NCI-H1417 (cell line): ENCODE results near the gene TIMM50.
"Not testable (repeated sequence)": the region's sequence is repeated elsewhere in the genome, so short reads cannot be mapped to it uniquely, and the experiment has no call there.

Source experiments
- DNase-seq, 3 experiments: peaks; one replicate each; lab custom pipeline; 2025; lab: John Stamatoyannopoulos, UW

The TIMM50 gene

DNA sequence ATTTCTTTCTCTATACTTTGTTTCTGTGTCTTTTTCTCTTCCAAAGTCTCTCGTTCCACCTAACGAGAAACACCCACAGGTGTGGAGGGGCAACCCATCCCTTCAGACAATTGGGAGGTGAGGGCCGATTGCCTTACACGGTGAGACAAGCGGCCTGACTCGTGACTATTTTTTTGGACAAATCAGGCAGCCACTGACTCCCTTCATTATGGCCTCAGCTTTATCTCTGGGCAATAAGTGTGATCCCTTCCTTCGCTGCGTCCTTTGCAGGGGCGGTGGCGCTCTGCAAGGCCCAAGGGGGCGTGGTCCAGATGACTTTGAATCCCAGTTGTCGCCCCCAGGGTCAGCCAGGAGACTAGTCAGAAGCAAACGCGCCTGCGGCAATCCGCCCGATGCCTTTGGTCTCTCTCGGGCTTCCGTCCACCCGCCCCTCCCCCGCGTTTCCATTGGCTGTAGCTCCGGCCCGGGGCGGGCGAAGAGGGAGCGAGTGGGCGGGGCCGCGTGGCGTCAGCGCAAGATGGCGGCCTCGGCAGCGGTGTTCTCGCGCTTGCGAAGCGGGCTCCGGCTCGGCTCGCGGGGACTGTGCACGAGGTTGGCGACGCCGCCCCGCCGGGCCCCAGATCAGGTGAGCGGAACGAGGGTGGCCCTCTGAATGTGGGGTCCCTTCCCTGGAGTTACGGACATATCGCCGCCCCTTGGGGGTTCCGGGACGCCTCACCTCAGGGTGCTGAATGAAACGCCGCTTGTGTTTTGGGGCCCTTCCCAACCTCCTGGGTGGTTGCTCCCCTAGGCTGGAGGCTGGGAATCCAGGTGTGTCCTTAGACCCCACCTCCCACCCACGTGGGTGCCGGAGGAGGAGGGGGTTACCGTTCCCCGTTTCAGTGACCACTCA lies at the start of gene TIMM50:
Gene TIMM50 (plus strand): TSS at position 502 of the 892 bp plus-strand sequence. CDS start 16 bp downstream, at position 518.
- DNase-seq: peak; percentile 93 to 98 (median 97)

DNA sequence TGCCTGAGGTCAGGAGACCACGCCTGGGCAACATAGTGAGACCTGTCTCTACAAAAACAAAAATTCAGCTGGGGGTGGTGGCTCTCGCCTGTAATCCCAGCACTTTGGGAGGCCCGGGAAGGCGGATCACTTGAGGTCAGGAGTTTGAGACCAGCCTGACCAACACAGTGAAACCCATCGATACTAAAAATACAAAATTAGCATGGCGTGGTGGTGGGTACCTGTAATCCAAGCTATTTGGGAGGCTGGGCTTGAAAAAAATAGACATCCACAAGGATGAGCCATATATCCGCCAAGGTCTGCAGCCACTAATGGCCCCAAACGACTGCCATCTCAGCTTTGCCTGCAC lies 48.0 kb upstream of the TIMM50 start:
- no peak for DNase-seq

- no peak for DNase-seq
Measured at GRCh38 chr19:39433480-39434079, 47.1 kb upstream of the TIMM50 start.

GRCh38 chr19:39434123-39435076 lies 46.2 kb upstream of the TIMM50 start:
- no peak for DNase-seq

- DNase-seq: peak; percentile 97 to 99 (median 98)
Measured at GRCh38 chr19:39435499-39436349, 44.9 kb upstream of the TIMM50 start, which contains the start of gene RPS16. Gene RPS16, minus strand, starts transcription at chr19:39435949. Its CDS starts 54 bp downstream, at chr19:39435895.

DNA sequence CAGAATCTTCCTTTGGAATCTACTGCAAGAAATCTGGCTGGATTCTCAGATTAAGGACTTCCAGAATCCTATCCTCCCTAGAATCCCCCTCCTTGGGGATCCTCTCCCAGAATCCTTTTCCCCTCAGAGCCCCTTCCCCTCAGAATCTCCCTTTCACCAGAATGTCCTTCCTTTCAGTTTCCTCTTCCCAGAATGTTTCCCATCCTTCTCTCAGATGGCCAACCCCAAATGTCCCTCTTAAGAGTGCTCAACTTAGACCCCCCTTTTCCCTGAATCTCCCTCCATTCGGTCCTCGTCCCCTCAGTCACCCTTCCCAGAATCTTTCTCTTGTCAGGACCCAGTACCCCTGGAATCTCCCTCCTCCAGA lies 44.3 kb upstream of the TIMM50 start:
- DNase-seq: no peak

DNA sequence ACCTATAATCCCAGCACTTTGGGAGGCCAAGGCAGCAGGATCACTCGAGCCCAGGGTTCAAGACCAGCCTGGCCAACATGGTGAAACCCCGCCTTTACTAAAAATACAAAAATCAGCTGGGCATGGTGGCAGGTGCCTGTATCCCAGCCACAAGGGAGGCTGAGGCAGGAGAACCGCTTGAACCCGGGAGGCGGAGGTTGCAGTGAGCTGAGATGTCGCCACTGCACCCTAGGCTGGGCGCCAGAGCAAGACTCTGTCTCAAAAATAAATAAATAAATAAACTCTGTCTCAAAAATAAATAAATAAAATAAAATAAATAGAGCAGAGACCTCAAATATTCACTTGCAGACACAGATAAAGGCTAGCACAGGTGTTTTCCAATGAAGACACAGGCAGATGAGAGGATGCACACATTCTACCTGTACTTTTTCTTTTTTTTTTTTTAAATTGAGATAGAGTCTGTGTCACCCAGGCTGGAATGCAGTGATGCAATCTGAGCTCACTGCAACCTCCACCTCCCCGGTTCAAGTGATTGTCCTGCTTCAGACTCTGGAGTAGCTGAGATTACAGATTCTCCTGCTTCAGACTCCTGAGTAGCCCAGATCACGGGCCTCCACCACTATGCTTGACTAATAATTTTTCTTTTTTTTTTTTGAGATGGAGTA lies 42.2 kb upstream of the TIMM50 start:
- no peak for DNase-seq

DNA sequence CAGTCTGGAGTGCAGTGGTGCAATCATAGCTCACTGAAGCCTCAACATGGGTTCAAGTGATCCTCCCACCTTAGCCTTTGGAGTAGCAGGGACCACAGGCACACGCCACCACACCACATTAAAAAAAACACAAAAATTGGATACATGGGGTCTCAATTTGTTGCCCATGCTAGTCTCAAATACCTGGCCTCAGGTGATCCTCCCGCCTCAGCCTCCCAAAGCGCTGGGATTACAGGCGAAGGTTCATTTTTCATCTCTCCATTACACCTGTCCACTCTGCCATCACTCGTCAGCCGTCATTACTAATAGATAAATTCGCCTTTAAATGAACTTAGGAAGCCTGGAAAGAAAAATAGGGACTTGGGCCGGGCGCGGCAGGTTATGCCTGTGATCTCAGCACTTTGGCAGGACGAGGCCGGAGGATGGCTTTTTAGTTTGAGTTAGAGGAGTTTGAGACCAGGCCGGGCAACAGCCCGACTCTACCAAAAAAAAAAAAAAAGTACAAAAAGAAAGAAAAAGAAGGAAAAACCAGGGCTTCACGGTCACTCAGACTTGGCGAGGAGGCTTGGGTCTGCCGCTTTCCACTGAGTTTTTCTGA lies 35.9 kb upstream of the TIMM50 start:
- peak in 1 of 3 experiments; percentile 30 for DNase-seq

GRCh38 chr19:39445196-39446111 lies 35.2 kb upstream of the TIMM50 start, which contains the start of gene SUPT5H:
Gene SUPT5H, plus strand, starts transcription at chr19:39445582. Its CDS starts 309 bp downstream, at chr19:39445891.
- DNase-seq: peak; percentile 95 to 99 (median 98)

GRCh38 chr19:39446365-39447084 lies 34.1 kb upstream of the TIMM50 start:
- no peak for DNase-seq

DNA sequence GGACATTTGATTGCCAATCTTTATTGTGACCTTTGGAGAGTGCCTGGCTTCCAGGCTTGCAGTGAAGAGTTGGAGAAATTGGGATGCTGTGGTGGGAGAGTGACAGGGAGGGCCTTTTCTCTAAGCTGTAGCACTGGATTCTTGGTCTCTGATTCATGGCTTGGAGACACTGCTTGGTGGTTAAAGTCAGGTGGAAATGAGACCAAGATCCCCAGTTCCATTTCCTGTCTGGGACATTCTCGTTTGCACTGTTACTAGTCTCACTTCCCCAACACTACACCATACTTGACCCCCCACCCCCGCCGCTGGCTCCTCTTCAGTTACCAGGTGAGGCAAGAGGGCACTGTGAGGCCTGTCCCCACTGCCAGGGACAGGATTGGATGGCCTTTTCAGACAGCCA lies 32.4 kb upstream of the TIMM50 start:
- no peak for DNase-seq

DNA sequence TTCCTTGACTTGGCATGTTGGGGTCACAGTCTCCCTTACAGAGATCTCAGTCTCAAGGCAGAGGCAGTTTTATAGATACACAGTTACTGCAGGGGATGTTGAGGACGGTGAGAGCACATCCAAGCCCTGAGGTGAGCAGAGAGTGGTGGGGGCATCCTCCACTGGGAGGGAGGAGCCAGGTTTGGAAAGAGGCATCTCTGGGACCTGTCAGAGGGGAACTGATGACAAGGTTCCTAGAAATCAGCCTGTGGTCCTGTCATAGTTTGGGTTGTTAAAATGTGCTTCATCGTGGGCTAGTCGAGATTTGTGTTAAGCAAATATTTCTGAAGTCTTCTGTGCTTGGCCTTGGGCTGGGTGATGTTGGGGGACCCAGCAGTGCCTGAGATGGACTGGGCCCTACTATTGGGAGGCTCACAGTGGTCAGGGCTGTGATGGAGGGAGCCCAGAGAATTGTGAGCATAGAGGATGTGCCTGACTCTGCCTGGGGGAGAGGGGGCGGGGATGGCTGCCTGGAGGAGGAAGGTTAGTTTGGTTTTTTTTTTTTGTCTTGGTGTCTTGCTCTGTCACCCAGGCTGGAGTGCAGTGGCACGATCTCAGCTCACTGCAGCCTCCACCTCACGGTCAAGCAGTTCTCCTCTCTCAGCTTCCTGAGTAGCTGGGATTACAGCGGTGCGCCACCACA lies 31.4 kb upstream of the TIMM50 start:
- DNase-seq: no peak

DNA sequence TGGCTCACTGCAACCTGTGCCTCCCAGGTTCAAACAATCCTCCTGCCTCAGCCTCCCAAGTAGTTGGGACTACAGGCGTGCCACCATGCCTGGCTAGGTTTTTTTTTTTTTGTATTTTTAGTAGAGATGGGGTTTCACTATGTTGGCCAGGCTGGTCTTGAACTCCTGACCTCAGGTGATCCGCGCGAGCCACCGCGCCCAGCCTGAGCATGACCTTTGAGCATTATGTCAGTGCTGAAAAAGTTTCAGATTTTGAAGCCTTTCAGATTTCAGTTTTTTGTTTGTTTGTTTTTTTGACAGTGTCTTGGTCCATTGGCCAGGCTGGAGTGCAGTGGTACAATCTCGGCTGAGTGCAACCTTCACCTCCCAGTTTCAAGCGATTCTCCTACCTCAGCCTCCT lies 29.4 kb upstream of the TIMM50 start:
- DNase-seq: not testable (repeated sequence)

GRCh38 chr19:39463403-39463802 lies 17.2 kb upstream of the TIMM50 start:
- no peak for DNase-seq

DNA sequence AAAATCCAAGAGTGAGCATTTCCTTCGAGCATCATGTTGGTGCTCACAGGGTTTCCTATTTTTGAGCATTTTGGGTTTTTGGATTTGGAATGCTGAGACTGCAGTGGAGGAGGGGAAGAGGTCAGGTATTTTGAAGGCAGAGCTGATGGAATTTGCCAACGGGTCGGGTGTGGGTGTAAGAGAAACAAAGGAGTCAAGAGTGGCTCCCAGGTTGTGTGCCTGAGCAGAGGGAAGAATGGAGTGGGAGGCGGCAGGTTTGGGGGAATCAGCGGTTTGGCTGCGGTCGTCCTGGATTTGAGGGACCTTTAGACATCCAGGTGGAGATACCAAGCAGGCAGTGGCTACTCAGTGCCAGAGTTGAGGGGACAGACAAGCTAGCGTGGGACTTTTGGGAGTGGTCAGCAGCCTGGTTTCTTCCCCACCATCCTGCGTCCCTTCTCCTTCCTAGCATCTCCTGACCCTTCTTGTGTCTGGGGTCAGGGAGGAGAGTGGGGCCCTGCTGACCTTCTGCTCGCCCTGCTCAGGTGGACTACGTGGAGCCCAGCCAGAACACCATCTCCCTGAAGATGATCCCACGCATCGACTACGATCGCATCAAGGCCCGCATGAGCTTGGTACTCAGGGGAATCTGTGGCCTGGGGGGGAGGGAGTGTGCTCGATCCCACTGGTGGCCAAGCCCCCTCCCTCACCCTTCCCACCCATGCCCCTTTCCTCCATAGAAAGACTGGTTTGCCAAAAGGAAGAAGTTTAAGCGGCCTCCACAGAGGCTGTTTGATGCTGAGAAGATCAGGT lies 14.5 kb upstream of the TIMM50 start:
- DNase-seq: no peak

DNA sequence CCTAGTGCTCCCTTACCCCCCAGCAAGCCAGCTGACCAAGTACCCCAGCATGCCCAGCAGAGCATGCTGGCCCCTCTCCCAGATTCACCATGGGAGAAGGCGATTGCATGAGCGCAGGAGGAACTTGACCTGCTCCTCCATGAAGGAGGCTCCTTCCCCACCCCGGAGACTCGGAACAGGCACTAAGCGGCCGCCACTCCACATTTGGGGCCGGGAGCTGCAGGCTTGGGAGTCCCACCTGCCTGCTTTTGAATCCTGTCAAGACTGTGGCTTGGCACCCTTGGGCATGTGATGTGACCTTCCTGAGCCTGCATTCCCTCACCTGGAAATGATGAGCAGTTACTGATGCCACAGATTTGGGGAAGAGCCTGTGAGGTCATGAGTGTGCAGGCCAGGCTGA lies 12.7 kb upstream of the TIMM50 start:
- no peak for DNase-seq

GRCh38 chr19:39469036-39469435 lies 11.6 kb upstream of the TIMM50 start:
- DNase-seq: no peak
